H9 (cell line): ENCODE data around the gene RSF1. TPM values are rescaled to one million over a fixed set of nuclear protein-coding genes. Genes with fewer than 3 reads are reported as not detected.

ENCODE experiments used
- DNase-seq: peaks from one replicate; pipeline ENCODE4 v3.0.0-alpha.2; 2017
- H2AFZ ChIP-seq: one replicate; pipeline ENCODE4 v1.6.1; 2013; ENCODE audit warnings: mild to moderate bottlenecking, low read length, control low read depth, moderate library complexity
- H2AK5ac ChIP-seq: 2 replicates; pipeline ENCODE4 v1.6.1; 2013; ENCODE audit warnings: low read length, control low read depth, mixed read lengths; ENCODE audit not compliant: insufficient read length
- H2BK120ac ChIP-seq: one replicate; pipeline ENCODE4 v1.6.1; 2013; ENCODE audit warnings: low read depth, mild to moderate bottlenecking, low read length, control low read depth, inconsistent platforms; ENCODE audit not compliant: poor library complexity, severe bottlenecking
- H2BK12ac ChIP-seq: 2 replicates; pipeline ENCODE4 v1.6.1; 2013; ENCODE audit warnings: low read length, control low read depth, mixed read lengths, low read depth; ENCODE audit not compliant: insufficient read length
- H2BK15ac ChIP-seq: 2 replicates; pipeline ENCODE4 v1.6.1; 2013; ENCODE audit warnings: low read depth, low read length, control low read depth
- H2BK20ac ChIP-seq: one replicate; pipeline ENCODE4 v1.6.1; 2013; ENCODE audit warnings: low read depth, mild to moderate bottlenecking, low read length, control low read depth, inconsistent platforms; ENCODE audit not compliant: poor library complexity, severe bottlenecking
- H2BK5ac ChIP-seq: 2 replicates; pipeline ENCODE4 v1.6.1; 2013; ENCODE audit warnings: low read length, control low read depth, mixed read lengths; ENCODE audit not compliant: insufficient read length
- H3K14ac ChIP-seq: 2 replicates; pipeline ENCODE4 v1.6.1; 2013; ENCODE audit warnings: low read length, control low read depth; ENCODE audit not compliant: insufficient read depth
- H3K18ac ChIP-seq: 2 replicates; pipeline ENCODE4 v1.6.1; 2013; ENCODE audit warnings: low read depth, mild to moderate bottlenecking, mixed read lengths, low read length, control low read depth; ENCODE audit not compliant: insufficient read length
- H3K23ac ChIP-seq: 2 replicates; pipeline ENCODE4 v1.6.1; 2013; ENCODE audit warnings: low read length, control low read depth, mixed read lengths, low read depth; ENCODE audit not compliant: insufficient read length
- H3K23me2 ChIP-seq: 2 replicates; pipeline ENCODE4 v1.6.1; 2013; ENCODE audit warnings: low read depth, mild to moderate bottlenecking, mixed read lengths, low read length, control low read depth; ENCODE audit not compliant: insufficient read length, poor library complexity, severe bottlenecking
- H3K27ac ChIP-seq: 2 replicates; pipeline ENCODE4 v1.5.1; 2013; ENCODE audit warnings: low read length, control low read depth, mixed read lengths, low read depth; ENCODE audit not compliant: insufficient read length
- H3K27me3 ChIP-seq: 2 replicates; pipeline ENCODE4 v1.6.1; 2013; ENCODE audit warnings: low read length, control low read depth, inconsistent platforms; ENCODE audit not compliant: insufficient read depth
- H3K4ac ChIP-seq: 2 replicates; pipeline ENCODE4 v1.6.1; 2013; ENCODE audit warnings: low read depth, mild to moderate bottlenecking, control low read depth, inconsistent platforms, low read length, moderate library complexity
- H3K4me1 ChIP-seq: 2 replicates; pipeline ENCODE4 v1.6.1; 2013; ENCODE audit warnings: low read length, control low read depth, inconsistent platforms; ENCODE audit not compliant: insufficient read depth
- H3K4me2 ChIP-seq: 2 replicates; pipeline ENCODE4 v1.6.1; 2013; ENCODE audit warnings: low read length, control low read depth, mixed read lengths; ENCODE audit not compliant: insufficient read length, insufficient read depth
- H3K56ac ChIP-seq: 2 replicates; pipeline ENCODE4 v1.6.1; 2013; ENCODE audit warnings: low read depth, mild to moderate bottlenecking, mixed read lengths, low read length, control low read depth; ENCODE audit not compliant: insufficient read length
- H3K79me1 ChIP-seq: 2 replicates; pipeline ENCODE4 v1.6.1; 2013; ENCODE audit warnings: low read depth, mild to moderate bottlenecking, moderate library complexity, low read length, control low read depth, inconsistent platforms; ENCODE audit not compliant: insufficient read depth, poor library complexity, severe bottlenecking
- H3K79me2 ChIP-seq: 2 replicates; pipeline ENCODE4 v1.6.1; 2013; ENCODE audit warnings: low read length, control low read depth, inconsistent platforms; ENCODE audit not compliant: insufficient read depth
- H3K9ac ChIP-seq: 2 replicates; pipeline ENCODE4 v1.6.1; 2013; ENCODE audit warnings: low read length, control low read depth, mixed read lengths; ENCODE audit not compliant: insufficient read length; ENCODE audit errors: extremely low read depth
- H3K9me3 ChIP-seq: one replicate; pipeline ENCODE4 v1.6.1; 2013; ENCODE audit warnings: low read depth, low read length, inconsistent platforms; ENCODE audit not compliant: control insufficient read depth
- H3T11ph ChIP-seq: one replicate; pipeline ENCODE4 v1.6.1; 2013; ENCODE audit warnings: mild to moderate bottlenecking, low read length, control low read depth, inconsistent platforms
- H4K20me1 ChIP-seq: one replicate; pipeline ENCODE4 v1.6.1; 2013; ENCODE audit not compliant: control insufficient read depth, insufficient read length, insufficient read depth
- H4K5ac ChIP-seq: 2 replicates; pipeline ENCODE4 v1.6.1; 2013; ENCODE audit warnings: low read depth, mild to moderate bottlenecking, mixed read lengths, low read length, control low read depth; ENCODE audit not compliant: insufficient read length
- H4K8ac ChIP-seq: replicated peaks from 2 replicates; pipeline ENCODE4 v1.6.1; 2013; ENCODE audit warnings: low read length, control low read depth, mixed read lengths, low read depth; ENCODE audit not compliant: insufficient read length
- H4K91ac ChIP-seq: 2 replicates; pipeline ENCODE4 v1.6.1; 2013; ENCODE audit warnings: low read depth, mild to moderate bottlenecking, moderate library complexity, mixed read lengths, low read length, control low read depth; ENCODE audit not compliant: insufficient read length
- H3K27ac Mint-ChIP-seq, 3 experiments: 2 replicates in 2 of 3; 3 replicates in 1 of 3; pipeline ENCODE4 v1.8.0; 2020 to 2021; ENCODE audit warnings: mixed read lengths in 3 of 3, mild to moderate bottlenecking in 1 of 3, moderate library complexity in 1 of 3
- H3K27me3 Mint-ChIP-seq: 2 replicates; pipeline ENCODE4 v1.8.0; 2021; ENCODE audit warnings: low read depth, mild to moderate bottlenecking, moderate library complexity, mixed read lengths
- H3K36me3 Mint-ChIP-seq, 3 experiments: 2 replicates in 2 of 3; 3 replicates in 1 of 3; pipeline ENCODE4 v1.8.0; 2020 to 2021; ENCODE audit warnings: low read depth in 3 of 3, mixed read lengths in 3 of 3; ENCODE audit not compliant: insufficient read depth in 1 of 3
- H3K4me1 Mint-ChIP-seq, 2 experiments: 2 replicates each; pipeline ENCODE4 v1.8.0; 2020; ENCODE audit warnings: mixed read lengths in 2 of 2
- H3K4me3 Mint-ChIP-seq, 2 experiments: 2 replicates in 1 of 2; 3 replicates in 1 of 2; pipeline ENCODE4 v1.8.0; 2020 to 2021; ENCODE audit warnings: mild to moderate bottlenecking in 2 of 2, mixed read lengths in 2 of 2, moderate library complexity in 1 of 2
- H3K9me3 Mint-ChIP-seq, 2 experiments: 2 replicates in 1 of 2; 3 replicates in 1 of 2; pipeline ENCODE4 v1.8.0; 2020; ENCODE audit warnings: mild to moderate bottlenecking in 2 of 2, mixed read lengths in 2 of 2, moderate library complexity in 1 of 2
- total RNA-seq: library from RNA; stranded (reverse); gene quantifications from 2 replicates; pipeline ENCODE4 v1.2.1, GENCODE V29; 2021
- TF ChIP-seq, protein P1 (sequence below): fragments of 200-600 bp; sonication (generic); conservative IDR thresholded peaks from 3 replicates; pipeline ENCODE4 v1.8.0; 2021; ENCODE audit warnings: antibody characterized with exemption, mild to moderate bottlenecking

The RSF1 gene
- total RNA-seq, 1 experiment from 2014 or later = 82.6 TPM

DNA sequence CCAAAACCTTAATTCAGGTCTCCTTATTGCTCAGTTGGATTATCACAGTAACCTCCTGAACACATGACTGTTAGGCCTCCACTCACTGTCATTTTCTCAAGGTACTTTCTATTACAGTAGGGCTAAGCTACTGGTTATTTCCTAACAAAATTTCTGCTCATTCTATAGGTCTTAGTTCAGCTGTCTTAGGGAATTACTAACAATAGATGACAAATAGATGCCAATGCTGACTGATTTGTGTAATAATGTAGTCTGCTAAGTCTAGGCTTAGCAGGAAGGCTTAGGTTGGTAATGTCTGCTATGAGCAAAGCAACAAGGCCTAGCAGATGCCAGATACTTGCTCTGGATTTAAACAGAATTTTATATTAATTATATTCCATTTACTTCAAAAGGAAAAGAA, 58.1 kb downstream of the RSF1 start:
- no peaks in the 10 kb centered on the region for H4K20me1 ChIP-seq

More for the DNA sequence above, 58.1 kb downstream of the RSF1 start:
- Mint-ChIP-seq H3K27me3 (no peaks in the 10 kb centered on the region), H3K36me3 (peaks cover 19 to 38% (median 33%) of the 10 kb centered on the region in 3 experiments; a peak in 6 of 7 replicates), H3K9me3 (no peaks in the 10 kb centered on the region), H3K27ac (peak overlapping the region in 2 of 3 experiments; percentile 70 to 82; a peak in 4 of 7 replicates), H3K4me3 (no peak overlapping the region), H3K4me1 (peaks cover 19 to 20% of the 10 kb centered on the region in 2 experiments)
- Histone ChIP-seq H3K9me3 (no peaks in the 10 kb centered on the region), H2BK12ac (no peak overlapping the region), H4K5ac (no peak overlapping the region), H3K56ac (no peak overlapping the region), H2BK15ac (no peak overlapping the region), H3K4ac (no peak overlapping the region), H3K14ac (no peak overlapping the region), H2BK20ac (no peak overlapping the region), H3K23ac (no peak overlapping the region), H3K79me1 (peaks cover 3% of the 10 kb centered on the region), H3K9ac (no peak overlapping the region), H2AFZ (no peak overlapping the region), H3K27ac (no peak overlapping the region), H3K4me2 (no peak overlapping the region), H3K79me2 (no peaks in the 10 kb centered on the region; the same call in 1 of the 2 replicates), H2AK5ac (no peak overlapping the region), H3K23me2 (no peaks in the 10 kb centered on the region), H3K27me3 (no peaks in the 10 kb centered on the region), H2BK120ac (no peak overlapping the region), H2BK5ac (no peak overlapping the region), H3K4me1 (peaks cover 1% of the 10 kb centered on the region), H3K18ac (no peak overlapping the region), H3T11ph (no peak overlapping the region), H4K8ac (no peak overlapping the region), H4K91ac (no peak overlapping the region)
- TF ChIP-seq, protein P1, sequence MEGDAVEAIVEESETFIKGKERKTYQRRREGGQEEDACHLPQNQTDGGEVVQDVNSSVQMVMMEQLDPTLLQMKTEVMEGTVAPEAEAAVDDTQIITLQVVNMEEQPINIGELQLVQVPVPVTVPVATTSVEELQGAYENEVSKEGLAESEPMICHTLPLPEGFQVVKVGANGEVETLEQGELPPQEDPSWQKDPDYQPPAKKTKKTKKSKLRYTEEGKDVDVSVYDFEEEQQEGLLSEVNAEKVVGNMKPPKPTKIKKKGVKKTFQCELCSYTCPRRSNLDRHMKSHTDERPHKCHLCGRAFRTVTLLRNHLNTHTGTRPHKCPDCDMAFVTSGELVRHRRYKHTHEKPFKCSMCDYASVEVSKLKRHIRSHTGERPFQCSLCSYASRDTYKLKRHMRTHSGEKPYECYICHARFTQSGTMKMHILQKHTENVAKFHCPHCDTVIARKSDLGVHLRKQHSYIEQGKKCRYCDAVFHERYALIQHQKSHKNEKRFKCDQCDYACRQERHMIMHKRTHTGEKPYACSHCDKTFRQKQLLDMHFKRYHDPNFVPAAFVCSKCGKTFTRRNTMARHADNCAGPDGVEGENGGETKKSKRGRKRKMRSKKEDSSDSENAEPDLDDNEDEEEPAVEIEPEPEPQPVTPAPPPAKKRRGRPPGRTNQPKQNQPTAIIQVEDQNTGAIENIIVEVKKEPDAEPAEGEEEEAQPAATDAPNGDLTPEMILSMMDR = no peak
- no peak for DNase-seq
